NT2/D1 (cell line): ENCODE data around the gene CAMK2B.
"Not testable (repeated sequence)": the region's sequence is repeated elsewhere in the genome, so short reads cannot be mapped to it uniquely, and the experiment has no call there.

Experiments used
- SUZ12 ChIP-seq: IDR thresholded peaks from 2 replicates; pipeline ENCODE4 v1.6.1; 2011; ENCODE audit not compliant: insufficient read length, insufficient read depth; ENCODE audit errors: extremely low read depth
- YY1 ChIP-seq: IDR thresholded peaks from 2 replicates; pipeline ENCODE4 v1.6.1; 2011; ENCODE audit not compliant: insufficient read length, insufficient read depth
- ZNF274 ChIP-seq: IDR thresholded peaks from 2 replicates; pipeline ENCODE4 v1.6.1; 2011; ENCODE audit warnings: mild to moderate bottlenecking, low read depth, low read length

DNA sequence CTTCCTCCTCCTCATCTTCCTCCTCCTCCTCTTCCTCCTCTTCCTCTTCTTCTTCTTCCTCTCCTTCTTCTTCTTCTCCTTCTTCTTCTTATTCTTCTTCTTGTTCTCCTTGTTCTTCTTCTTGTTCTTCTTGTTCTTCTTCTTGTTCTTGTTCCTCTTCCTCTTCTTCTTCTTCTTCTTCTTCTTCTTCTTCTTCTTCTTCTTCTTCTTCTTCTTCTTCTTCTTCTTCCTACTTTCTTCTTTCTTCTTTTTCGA, 150.8 kb downstream of the CAMK2B start:
- not testable (repeated sequence) for TF ChIP-seq ZNF274, YY1, SUZ12
